CD4-positive, alpha-beta T cell (primary cell): ENCODE data around the gene SMAD3. TPM values are rescaled to one million over a fixed set of nuclear protein-coding genes. Genes with fewer than 3 reads are reported as not detected.

Experiments
- ATAC-seq: fragments of 200-7000 bp; cut with Tn5 transposase; one replicate; pipeline ENCODE4 v1.10.0; 2022; ENCODE audit warnings: mild to moderate bottlenecking; ENCODE audit not compliant: poor library complexity
- CTCF ChIA-PET: fragments of 350-600 bp; sonication (Branson Sonifier 250); formaldehyde crosslinking; loops from one replicate; lab custom pipeline; 2021; ENCODE audit warnings: antibody characterized with exemption, inconsistent platforms; lab: Charles Lee
- POLR2A ChIA-PET: fragments of 350-600 bp; sonication (Branson Sonifier 250); formaldehyde crosslinking; loops from one replicate; lab custom pipeline; 2021; ENCODE audit warnings: antibody characterized with exemption, inconsistent platforms; lab: Charles Lee
- DNase-seq, 14 experiments: peaks; one replicate each; pipeline ENCODE4 v3.0.0-alpha.2; 2013 to 2020; ENCODE audit warnings: mixed read lengths in 2 of 14
- H3K27ac ChIP-seq, 2 donors: one replicate each; pipeline versions ENCODE4 v1.5.1 to v1.7.0; 2013; ENCODE audit warnings: low read length in 2 of 2, low read depth in 1 of 2, mild to moderate bottlenecking in 1 of 2
- H3K27me3 ChIP-seq, 2 experiments: 1 replicate in 1 of 2; 2 replicates in 1 of 2; pipeline versions ENCODE4 v1.6.1 to v1.7.0; 2013; ENCODE audit warnings: low read length in 2 of 2, control low read depth in 1 of 2, mild to moderate bottlenecking in 1 of 2, moderate library complexity in 1 of 2; ENCODE audit not compliant: insufficient read depth in 2 of 2, control insufficient read depth in 1 of 2
- H3K36me3 ChIP-seq: one replicate; pipeline ENCODE4 v1.6.1; 2013; ENCODE audit warnings: low read length, control low read depth; ENCODE audit not compliant: insufficient read depth
- H3K4me1 ChIP-seq: one replicate; pipeline ENCODE4 v1.6.1; 2013; ENCODE audit warnings: low read length, control low read depth; ENCODE audit not compliant: insufficient read depth
- H3K4me3 ChIP-seq: one replicate; pipeline ENCODE4 v1.5.1; 2013; ENCODE audit warnings: mild to moderate bottlenecking, low read length, moderate library complexity
- H3K9me3 ChIP-seq, 2 experiments: 1 replicate in 1 of 2; 2 replicates in 1 of 2; pipeline versions ENCODE4 v1.6.1 to v1.7.0; 2013; ENCODE audit warnings: low read length in 2 of 2, mild to moderate bottlenecking in 2 of 2, control low read depth in 1 of 2, moderate library complexity in 1 of 2; ENCODE audit not compliant: control insufficient read depth in 1 of 2, insufficient read depth in 1 of 2
- H3K27ac Mint-ChIP-seq: one replicate; pipeline ENCODE4 v1.8.0; 2020; ENCODE audit warnings: mixed read lengths
- H3K27me3 Mint-ChIP-seq: one replicate; pipeline ENCODE4 v1.8.0; 2021; ENCODE audit warnings: mixed read lengths
- H3K36me3 Mint-ChIP-seq: one replicate; pipeline ENCODE4 v1.8.0; 2021; ENCODE audit warnings: low read depth, mixed read lengths
- H3K4me1 Mint-ChIP-seq: one replicate; pipeline ENCODE4 v1.8.0; 2021; ENCODE audit warnings: low read depth, mixed read lengths
- H3K4me3 Mint-ChIP-seq: one replicate; pipeline ENCODE4 v1.8.0; 2020; ENCODE audit warnings: mild to moderate bottlenecking, mixed read lengths
- H3K9me3 Mint-ChIP-seq: one replicate; pipeline ENCODE4 v1.8.0; 2020; ENCODE audit warnings: mixed read lengths
- intact Hi-C, 2 experiments: fragments of 100-400 bp; cut with DNase I in 1 of 2; cut with micrococcal nuclease in 1 of 2; formaldehyde crosslinking; loops; one replicate each; pipeline versions ENCODE4 v1.15.1 to v1.9.0; 2023 to 2025; cut with DNase I, micrococcal nuclease
- polyA plus RNA-seq, 2 donors: library from polyadenylated mRNA; unstranded; fragments of 120-200 nt; gene quantifications; one replicate each; pipeline ENCODE4 v1.2.1, GENCODE V29; 2013
- total RNA-seq, 174 experiments: library from RNA in 2 of 174; stranded (reverse) in 2 of 174; gene quantifications; one replicate each; pipeline ENCODE4 v1.2.3 and lab custom pipeline; 2021 to 2026
- TF ChIP-seq, protein P1 (sequence below): fragments of 200-600 bp; IDR thresholded peaks from one replicate; pipeline ENCODE4 v1.8.0; 2022; ENCODE audit warnings: antibody characterized with exemption, mild to moderate bottlenecking

Gene SMAD3
- 10 to 100 TPM; 30.0 to 31.0 TPM for total RNA-seq
- polyA plus RNA-seq (2013, experiment 1 of 2): 37.0 TPM
- 47.1 TPM for polyA plus RNA-seq (2013, experiment 2 of 2)
- total RNA-seq (lab: John Stamatoyannopoulos, UW): 16.5 to 308 (median 118) reads per million in 172 experiments

- H3K9me3 Mint-ChIP-seq: no peaks in the 10 kb centered on the region
- no peaks in the 10 kb centered on the region for H3K27me3 Mint-ChIP-seq
- peak within 1 kb of the TSS; percentile 92 for H3K27ac Mint-ChIP-seq
- H3K36me3 Mint-ChIP-seq: peaks cover 15% of the 10 kb centered on the region
- H3K4me3 Mint-ChIP-seq: peak within 1 kb of the TSS; percentile 95
- Histone ChIP-seq H3K27ac (peak within 1 kb of the TSS; percentile 53 to 62), H3K36me3 (peaks cover 4% of the 10 kb centered on the region), H3K27me3 (no peaks in the 10 kb centered on the region), H3K9me3 (no peaks in the 10 kb centered on the region), H3K4me1 (peaks cover 47% of the 10 kb centered on the region), H3K4me3 (peak within 1 kb of the TSS; percentile 87)
- TF ChIP-seq, protein P1, sequence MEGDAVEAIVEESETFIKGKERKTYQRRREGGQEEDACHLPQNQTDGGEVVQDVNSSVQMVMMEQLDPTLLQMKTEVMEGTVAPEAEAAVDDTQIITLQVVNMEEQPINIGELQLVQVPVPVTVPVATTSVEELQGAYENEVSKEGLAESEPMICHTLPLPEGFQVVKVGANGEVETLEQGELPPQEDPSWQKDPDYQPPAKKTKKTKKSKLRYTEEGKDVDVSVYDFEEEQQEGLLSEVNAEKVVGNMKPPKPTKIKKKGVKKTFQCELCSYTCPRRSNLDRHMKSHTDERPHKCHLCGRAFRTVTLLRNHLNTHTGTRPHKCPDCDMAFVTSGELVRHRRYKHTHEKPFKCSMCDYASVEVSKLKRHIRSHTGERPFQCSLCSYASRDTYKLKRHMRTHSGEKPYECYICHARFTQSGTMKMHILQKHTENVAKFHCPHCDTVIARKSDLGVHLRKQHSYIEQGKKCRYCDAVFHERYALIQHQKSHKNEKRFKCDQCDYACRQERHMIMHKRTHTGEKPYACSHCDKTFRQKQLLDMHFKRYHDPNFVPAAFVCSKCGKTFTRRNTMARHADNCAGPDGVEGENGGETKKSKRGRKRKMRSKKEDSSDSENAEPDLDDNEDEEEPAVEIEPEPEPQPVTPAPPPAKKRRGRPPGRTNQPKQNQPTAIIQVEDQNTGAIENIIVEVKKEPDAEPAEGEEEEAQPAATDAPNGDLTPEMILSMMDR: no peak
- peak; percentile 56 for ATAC-seq
- CTCF ChIA-PET: interaction anchor here (0.9 to 1.1 kb wide), 5 partner anchors 15 to 119 kb away, joined by 3 to 4 read pairs (median 4); no protein-coding TSS in a partner anchor
- intact Hi-C loops: loop anchor here (5.0 to 10.0 kb wide), 3 partner anchors 37 to 189 kb away; partner anchors contain the start of genes AAGAB (in 2 of the 2) and IQCH (in 2 of the 2)
- peaks cover 61% of the 10 kb centered on the region for H3K4me1 Mint-ChIP-seq
- DNase-seq: peak; percentile 42 to 92 (median 66)
- POLR2A ChIA-PET: interaction anchor here (0.7 to 8.4 kb wide), 22 partner anchors 9 to 189 kb away, joined by 3 to 119 read pairs (median 4); partner anchors contain the start of genes AAGAB and IQCH
Measured at GRCh38 chr15:67065531-67066005, at the start of gene SMAD3. Gene SMAD3 (plus strand): TSS chr15:67065602. CDS start chr15:67066155, 553 bp downstream.

- Mint-ChIP-seq H3K4me1 (no peaks in the 10 kb centered on the region), H3K4me3 (no peak overlapping the region), H3K36me3 (no peaks in the 10 kb centered on the region), H3K27me3 (no peaks in the 10 kb centered on the region), H3K27ac (no peak overlapping the region), H3K9me3 (no peaks in the 10 kb centered on the region)
- TF ChIP-seq, protein P1: no peak
- ChIA-PET POLR2A (no interaction called here), CTCF (interaction anchor here (1.1 kb wide), 1 partner anchor 12 kb away, joined by 3 read pairs; no protein-coding TSS in a partner anchor)
- Histone ChIP-seq H3K27me3 (no peaks in the 10 kb centered on the region), H3K9me3 (no peaks in the 10 kb centered on the region), H3K36me3 (no peaks in the 10 kb centered on the region), H3K4me1 (peaks cover 3% of the 10 kb centered on the region), H3K4me3 (no peak overlapping the region), H3K27ac (no peak overlapping the region)
- ATAC-seq (no peak), DNase-seq (peak in 1 of 14 experiments; percentile 30)
- intact Hi-C loops: no loop called here
Measured at GRCh38 chr15:67017311-67017710, 48.1 kb upstream of the SMAD3 start.

- Mint-ChIP-seq H3K4me3 (no peak overlapping the region), H3K36me3 (no peaks in the 10 kb centered on the region), H3K27ac (no peak overlapping the region), H3K4me1 (no peaks in the 10 kb centered on the region), H3K27me3 (no peaks in the 10 kb centered on the region), H3K9me3 (no peaks in the 10 kb centered on the region)
- peaks cover 3% of the 10 kb centered on the region for H3K4me1 ChIP-seq
- no peaks in the 10 kb centered on the region for H3K9me3 ChIP-seq
- ChIA-PET CTCF (interaction anchor here (1.1 kb wide), 1 partner anchor 13 kb away, joined by 3 read pairs; no protein-coding TSS in a partner anchor), POLR2A (no interaction called here)
- no peak overlapping the region for H3K27ac ChIP-seq
- intact Hi-C loops: no loop called here
- DNase-seq (no peak), ATAC-seq (no peak)
- TF ChIP-seq, protein P1: no peak
- H3K4me3 ChIP-seq: no peak overlapping the region
- no peaks in the 10 kb centered on the region for H3K36me3 ChIP-seq
- no peaks in the 10 kb centered on the region for H3K27me3 ChIP-seq
Measured at GRCh38 chr15:67018026-67018425, 47.4 kb upstream of the SMAD3 start.
